PC-9 (cell line): Measurements from ENCODE around the gene CLASP1. TPM values are rescaled to one million over a fixed set of nuclear protein-coding genes. Genes with fewer than 3 reads are reported as not detected.

ENCODE experiments used
- BruUV-seq: library from RNA; stranded (reverse); fragments of 400-500 nt; replicated peaks from 2 replicates; lab custom pipeline; 2021; lab: Mats Ljungman, UMichigan
- CTCF ChIA-PET: fragments of 300-600 bp; sonication (Branson Sonifier 250); formaldehyde crosslinking; loops from one replicate; lab custom pipeline; 2022; ENCODE audit warnings: antibody characterized with exemption; lab: Charles Lee
- POLR2A ChIA-PET: fragments of 300-600 bp; sonication (Branson Sonifier 250); formaldehyde crosslinking; loops from one replicate; lab custom pipeline; 2022; ENCODE audit warnings: antibody characterized with exemption; ENCODE audit not compliant: unreplicated experiment; lab: Charles Lee
- DNase-seq, 2 experiments: peaks; one replicate each; pipeline versions ENCODE4 v3.0.0 to v3.0.0-alpha.2; 2015 to 2022; ENCODE audit warnings: mixed read lengths in 1 of 2
- H2AFZ ChIP-seq: fragments of 200-600 bp; sonication (generic); 2 replicates; pipeline ENCODE4 v1.8.1; 2017; ENCODE audit warnings: antibody characterized with exemption
- H3F3A ChIP-seq: fragments of 200-600 bp; sonication (generic); 2 replicates; pipeline ENCODE4 v1.8.1; 2017; ENCODE audit warnings: antibody characterized with exemption, mild to moderate bottlenecking, low read depth; ENCODE audit not compliant: insufficient read depth
- H3K27ac ChIP-seq: fragments of 200-600 bp; sonication (generic); 2 replicates; pipeline ENCODE4 v1.6.1; 2016; ENCODE audit warnings: mixed run types
- H3K27me3 ChIP-seq: fragments of 200-600 bp; sonication (generic); 2 replicates; pipeline ENCODE4 v1.6.1; 2016; ENCODE audit warnings: low read depth, mixed run types; ENCODE audit not compliant: insufficient read depth
- H3K36me3 ChIP-seq: fragments of 200-600 bp; sonication (generic); 2 replicates; pipeline ENCODE4 v1.6.1; 2016; ENCODE audit warnings: low read depth, mixed run types
- H3K4me1 ChIP-seq: fragments of 200-600 bp; sonication (generic); replicated peaks from 2 replicates; pipeline ENCODE4 v1.6.1; 2016; ENCODE audit warnings: mixed run types; ENCODE audit not compliant: insufficient read depth
- H3K4me2 ChIP-seq: fragments of 200-600 bp; sonication (generic); 2 replicates; pipeline ENCODE4 v1.6.1; 2017; ENCODE audit warnings: mixed run types
- H3K4me3 ChIP-seq: fragments of 200-600 bp; sonication (generic); 2 replicates; pipeline ENCODE4 v1.6.1; 2016; ENCODE audit warnings: mixed run types
- H3K79me2 ChIP-seq: fragments of 200-600 bp; sonication (generic); 2 replicates; pipeline ENCODE4 v1.6.1; 2017; ENCODE audit warnings: low read depth, mixed run types
- H3K9me2 ChIP-seq: fragments of 200-600 bp; sonication (generic); 2 replicates; pipeline ENCODE4 v1.8.1; 2017; ENCODE audit warnings: mild to moderate bottlenecking; ENCODE audit not compliant: insufficient read depth
- H3K9me3 ChIP-seq: fragments of 200-600 bp; sonication (generic); 2 replicates; pipeline ENCODE4 v1.8.1; 2016; ENCODE audit warnings: low read depth; ENCODE audit not compliant: insufficient read depth
- H4K20me1 ChIP-seq: fragments of 200-600 bp; sonication (generic); 2 replicates; pipeline ENCODE4 v1.8.1; 2017; ENCODE audit not compliant: insufficient read depth
- EZH2 ChIP-seq: fragments of 200-600 bp; sonication (generic); IDR thresholded peaks from 2 replicates; pipeline ENCODE4 v1.8.0; 2017; ENCODE audit warnings: antibody characterized with exemption, low read depth
- intact Hi-C: fragments of 100-400 bp; cut with micrococcal nuclease; formaldehyde crosslinking; loops from one replicate; pipeline ENCODE4 v1.10.0; 2022; ENCODE audit not compliant: unreplicated experiment
- total RNA-seq: library from RNA; stranded (reverse); gene quantifications from 2 replicates; pipeline ENCODE4 v1.2.3, GENCODE V29; 2021
- TF ChIP-seq, protein P1 (sequence below): fragments of 200-600 bp; sonication (generic); conservative IDR thresholded peaks from 2 replicates; pipeline ENCODE4 v1.6.1; 2017; ENCODE audit warnings: mixed run types, antibody characterized with exemption, mild to moderate bottlenecking, moderate library complexity

The CLASP1 gene
- total RNA-seq, 1 experiment from 2014 or later: 61.8 TPM

DNA sequence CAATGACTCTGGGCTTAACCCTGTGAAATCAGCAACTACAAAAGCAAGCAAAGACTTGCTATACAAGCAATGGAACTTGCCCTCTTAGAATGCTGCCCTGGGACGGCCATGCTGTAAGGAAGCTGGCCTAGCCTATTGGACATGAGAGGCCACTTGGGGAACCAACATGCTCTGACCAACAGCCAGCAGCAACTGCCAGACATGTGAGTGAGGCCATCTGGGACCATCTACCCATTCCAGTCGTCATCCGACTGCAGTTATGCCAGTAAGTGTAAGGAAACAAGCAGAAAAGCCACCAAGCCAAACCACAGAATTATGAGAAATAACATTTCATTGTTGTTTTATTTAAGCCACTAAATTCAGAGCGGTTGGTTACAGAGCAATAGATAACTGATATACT is 40.9 kb downstream of the CLASP1 start:
- H3K9me2 ChIP-seq: no peaks in the 10 kb centered on the region
- no peak for TF ChIP-seq EZH2
- TF ChIP-seq, protein P1, sequence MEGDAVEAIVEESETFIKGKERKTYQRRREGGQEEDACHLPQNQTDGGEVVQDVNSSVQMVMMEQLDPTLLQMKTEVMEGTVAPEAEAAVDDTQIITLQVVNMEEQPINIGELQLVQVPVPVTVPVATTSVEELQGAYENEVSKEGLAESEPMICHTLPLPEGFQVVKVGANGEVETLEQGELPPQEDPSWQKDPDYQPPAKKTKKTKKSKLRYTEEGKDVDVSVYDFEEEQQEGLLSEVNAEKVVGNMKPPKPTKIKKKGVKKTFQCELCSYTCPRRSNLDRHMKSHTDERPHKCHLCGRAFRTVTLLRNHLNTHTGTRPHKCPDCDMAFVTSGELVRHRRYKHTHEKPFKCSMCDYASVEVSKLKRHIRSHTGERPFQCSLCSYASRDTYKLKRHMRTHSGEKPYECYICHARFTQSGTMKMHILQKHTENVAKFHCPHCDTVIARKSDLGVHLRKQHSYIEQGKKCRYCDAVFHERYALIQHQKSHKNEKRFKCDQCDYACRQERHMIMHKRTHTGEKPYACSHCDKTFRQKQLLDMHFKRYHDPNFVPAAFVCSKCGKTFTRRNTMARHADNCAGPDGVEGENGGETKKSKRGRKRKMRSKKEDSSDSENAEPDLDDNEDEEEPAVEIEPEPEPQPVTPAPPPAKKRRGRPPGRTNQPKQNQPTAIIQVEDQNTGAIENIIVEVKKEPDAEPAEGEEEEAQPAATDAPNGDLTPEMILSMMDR: no peak
- peaks cover 6% of the 10 kb centered on the region; the same call in 1 of the 2 replicates for H3K79me2 ChIP-seq
- H3F3A ChIP-seq: peaks cover under 1% of the 10 kb centered on the region; the same call in 1 of the 2 replicates
- no peaks in the 10 kb centered on the region for H3K36me3 ChIP-seq
- no peak overlapping the region for H3K4me2 ChIP-seq
- 0 out of 2 replicates have a peak, but pooled peaks cover 2% of the 10 kb centered on the region for H4K20me1 ChIP-seq
- intact Hi-C loops: no loop called here
- no peak for DNase-seq
- BruUV-seq: no TSS peak
- H3K27ac ChIP-seq: no peak overlapping the region
- ChIA-PET POLR2A (no interaction called here), CTCF (no interaction called here)
- no peak overlapping the region for H3K4me3 ChIP-seq
- H3K4me1 ChIP-seq: no peaks in the 10 kb centered on the region
- H3K9me3 ChIP-seq: peaks cover 2% of the 10 kb centered on the region; the same call in 1 of the 2 replicates
- H3K27me3 ChIP-seq: no peaks in the 10 kb centered on the region
- H2AFZ ChIP-seq: no peak overlapping the region

GRCh38 chr2:121605820-121606733 is 43.2 kb downstream of the CLASP1 start:
- Histone ChIP-seq H3K79me2 (peaks cover 6% of the 10 kb centered on the region; the same call in 1 of the 2 replicates), H3K9me2 (no peaks in the 10 kb centered on the region), H3K4me2 (no peak overlapping the region), H4K20me1 (no peaks in the 10 kb centered on the region), H3K27me3 (no peaks in the 10 kb centered on the region), H3K4me1 (no peaks in the 10 kb centered on the region), H3K36me3 (no peaks in the 10 kb centered on the region), H3F3A (no peaks in the 10 kb centered on the region), H3K9me3 (no peaks in the 10 kb centered on the region), H3K4me3 (no peak overlapping the region), H3K27ac (no peak overlapping the region), H2AFZ (no peak overlapping the region)
- no TSS peak for BruUV-seq
- intact Hi-C loops: no loop called here
- ChIA-PET POLR2A (no interaction called here), CTCF (no interaction called here)
- no peak for DNase-seq
- TF ChIP-seq EZH2: no peak
- TF ChIP-seq, protein P1: no peak

DNA sequence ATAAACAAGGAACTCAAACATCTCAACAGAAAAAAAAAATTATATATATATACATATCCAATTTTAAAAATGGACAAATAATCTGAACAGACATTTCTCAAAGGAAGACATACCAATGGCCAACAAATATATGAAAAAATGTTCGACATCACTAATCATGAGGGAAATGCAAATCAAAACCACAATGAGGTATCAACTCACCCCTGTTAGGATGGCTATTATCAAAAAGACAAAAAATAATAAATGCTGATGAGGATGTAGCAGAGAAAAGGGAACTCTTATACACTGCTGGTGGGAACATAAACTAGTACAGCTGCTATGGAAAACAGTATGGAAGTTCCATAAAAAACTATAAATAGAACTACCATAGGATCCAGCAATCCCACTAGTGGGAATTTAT is 46.1 kb downstream of the CLASP1 start:
- no peak overlapping the region for H3K27ac ChIP-seq
- no peaks in the 10 kb centered on the region for H3F3A ChIP-seq
- H3K79me2 ChIP-seq: no peaks in the 10 kb centered on the region; the same call in 1 of the 2 replicates
- BruUV-seq: no TSS peak
- H3K9me3 ChIP-seq: no peaks in the 10 kb centered on the region
- no peak overlapping the region for H3K4me2 ChIP-seq
- H3K4me1 ChIP-seq: no peaks in the 10 kb centered on the region
- no peak overlapping the region for H2AFZ ChIP-seq
- no peak for TF ChIP-seq EZH2
- TF ChIP-seq, protein P1: no peak
- H3K4me3 ChIP-seq: no peak overlapping the region
- DNase-seq: no peak
- intact Hi-C loops: no loop called here
- H4K20me1 ChIP-seq: no peaks in the 10 kb centered on the region; the same call in 1 of the 2 replicates
- no peaks in the 10 kb centered on the region for H3K27me3 ChIP-seq
- ChIA-PET POLR2A (no interaction called here), CTCF (no interaction called here)
- H3K36me3 ChIP-seq: no peaks in the 10 kb centered on the region
- H3K9me2 ChIP-seq: no peaks in the 10 kb centered on the region
